NCI-H510A (cell line): ENCODE measurements around the gene SPDYE2.
"Not testable (repeated sequence)": the region's sequence is repeated elsewhere in the genome, so short reads cannot be mapped to it uniquely, and the experiment has no call there.

ENCODE experiments used
- DNase-seq: peaks from one replicate; lab custom pipeline; 2025; lab: John Stamatoyannopoulos, UW

Gene SPDYE2

GRCh38 chr7:102540604-102541003 is 10.4 kb upstream of the SPDYE2 start:
- not testable (repeated sequence) for DNase-seq

- DNase-seq = not testable (repeated sequence)
These were observed 8.9 kb upstream of the SPDYE2 start for GRCh38 chr7:102542083-102542482.

DNA sequence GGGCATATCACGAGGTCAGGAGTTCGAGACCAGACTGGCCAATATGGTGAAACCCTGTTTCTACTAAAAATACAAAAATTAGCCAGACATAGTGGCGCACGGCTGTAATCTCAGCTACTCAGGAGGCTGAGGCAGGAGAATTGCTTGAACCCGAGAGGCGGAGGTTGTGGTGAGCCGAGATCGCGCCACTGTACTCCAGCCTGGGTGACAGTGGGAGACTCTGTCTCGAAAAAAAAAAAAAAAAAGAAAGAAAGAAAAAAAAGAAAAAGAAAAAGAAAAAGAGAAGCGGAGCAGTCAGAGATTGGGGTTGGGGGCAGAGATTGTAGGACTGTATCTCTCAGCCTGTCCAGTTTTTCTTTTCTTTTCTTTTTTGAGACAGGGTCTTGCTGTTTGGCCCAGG is 8.3 kb upstream of the SPDYE2 start:
- not testable (repeated sequence) for DNase-seq

DNA sequence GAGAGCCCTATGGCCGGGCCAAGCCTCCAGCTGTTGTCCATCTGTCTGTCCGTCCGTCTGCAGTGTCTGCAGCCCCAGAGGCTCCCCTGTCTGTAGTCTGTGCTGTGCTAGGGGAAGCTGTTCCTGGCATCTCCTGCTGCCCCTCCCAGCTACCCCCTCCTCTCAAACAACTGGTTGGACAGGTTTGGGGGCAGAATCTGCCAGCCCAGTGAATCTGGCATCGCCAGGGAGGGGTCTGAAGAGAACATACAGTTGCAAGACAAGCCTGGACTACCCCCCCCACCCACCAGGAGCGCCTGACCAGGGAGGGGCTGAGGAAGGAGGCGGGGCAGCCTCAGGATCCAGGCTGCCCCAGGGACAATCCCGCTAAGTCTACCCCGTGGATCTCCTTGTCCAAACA is 7.4 kb upstream of the SPDYE2 start, which contains the start of gene UPK3BL2:
TSS of gene UPK3BL2 (minus strand) at position 101 of the 400 bp plus-strand sequence. CDS start at position 41, 60 bp downstream.
- not testable (repeated sequence) for DNase-seq

DNA sequence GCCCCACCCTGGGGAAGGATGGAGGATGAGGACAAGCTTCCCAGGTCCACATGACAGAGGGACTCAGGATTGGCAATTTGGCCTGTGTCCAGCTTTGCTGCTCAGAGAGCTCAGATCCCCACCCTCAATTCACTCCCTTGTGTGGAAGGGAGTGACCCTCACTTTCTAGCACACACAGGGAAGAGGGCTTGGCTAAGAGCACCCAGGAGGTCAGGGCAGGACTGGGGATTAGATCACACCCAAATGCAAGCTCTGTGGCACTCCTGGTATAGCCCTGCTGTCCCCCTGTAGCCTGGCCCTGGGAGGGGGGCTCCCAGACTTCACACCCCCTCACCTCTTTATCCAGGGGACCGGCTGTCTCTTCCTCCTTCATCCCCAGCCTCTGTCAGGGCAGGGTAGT is 6.7 kb upstream of the SPDYE2 start:
- DNase-seq = not testable (repeated sequence)

GRCh38 chr7:102545288-102545687 is 5.7 kb upstream of the SPDYE2 start:
- not testable (repeated sequence) for DNase-seq

GRCh38 chr7:102546353-102546752 is 4.7 kb upstream of the SPDYE2 start:
- not testable (repeated sequence) for DNase-seq

- DNase-seq = not testable (repeated sequence)
These were observed 17.6 kb downstream of the SPDYE2 start for GRCh38 chr7:102568620-102569019.

DNA sequence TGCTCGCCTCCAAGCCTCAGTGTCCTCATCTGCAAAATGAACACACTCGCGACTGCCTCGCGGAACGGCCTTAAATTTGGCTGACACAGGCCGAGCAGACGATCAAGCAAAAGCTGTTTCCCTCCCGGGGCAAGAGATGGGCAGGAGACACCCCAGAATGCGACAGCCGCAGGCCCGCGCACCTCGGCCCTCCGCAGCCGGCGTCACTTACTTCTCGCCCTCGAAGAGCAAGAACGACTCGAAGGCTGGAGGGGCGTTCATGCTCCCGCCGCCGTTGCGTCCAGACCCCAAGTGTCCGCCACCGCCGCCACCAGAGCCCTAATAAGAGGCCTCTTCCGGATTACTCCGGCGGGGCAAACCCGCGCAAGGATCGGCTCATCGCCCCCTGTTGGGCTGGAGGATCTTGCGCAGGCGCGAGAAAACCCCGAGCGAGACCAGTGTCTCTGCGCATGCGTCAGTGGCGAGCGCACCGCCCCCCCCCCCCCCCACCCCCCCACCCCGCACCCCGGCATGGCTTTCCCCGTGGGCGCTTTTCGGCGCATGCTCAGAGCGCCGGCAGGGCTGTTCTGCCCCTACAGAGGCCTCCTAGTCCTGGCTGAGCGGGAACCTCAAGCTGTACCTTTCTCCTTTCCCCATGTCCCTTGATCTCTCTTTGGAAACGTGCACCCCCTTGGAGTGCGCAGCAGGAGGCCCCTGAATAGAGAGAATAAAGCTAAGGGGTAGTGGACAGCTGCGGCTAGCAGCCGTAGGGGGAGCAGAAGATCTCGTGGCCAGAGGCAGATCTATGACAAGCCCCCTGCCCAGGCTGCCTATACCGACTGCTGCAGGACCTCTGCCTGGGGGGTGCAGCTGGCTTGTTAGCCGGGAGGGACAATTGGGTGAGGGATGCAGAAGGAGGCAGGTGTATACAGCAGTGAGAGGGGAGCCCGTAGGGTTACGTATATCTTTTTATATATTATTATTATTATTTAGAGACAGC is 21.5 kb downstream of the SPDYE2 start, which contains the start of gene POLR2J3:
TSS of gene POLR2J3 (minus strand) at position 323 of the 979 bp plus-strand sequence. CDS start at position 261, 62 bp downstream.
- DNase-seq = not testable (repeated sequence)

DNA sequence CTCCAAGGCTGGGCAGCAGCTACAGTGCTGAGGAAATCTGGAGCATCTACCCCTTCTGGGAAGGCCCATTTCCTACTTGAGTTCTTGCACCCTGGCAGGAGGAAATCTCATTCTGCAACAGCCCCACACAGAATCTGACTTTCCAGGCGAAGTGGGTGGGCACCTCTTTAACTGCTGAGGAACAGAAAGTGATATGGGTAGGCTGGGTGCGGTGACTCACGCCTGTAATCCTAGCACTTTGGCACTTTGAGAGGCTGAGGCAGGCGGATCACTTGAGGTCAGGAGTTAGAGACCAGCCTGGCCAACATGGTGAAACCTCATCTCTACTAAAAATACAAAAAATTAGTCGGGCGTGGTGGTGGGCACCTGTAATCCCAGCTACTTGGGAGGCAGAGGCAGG is 23.6 kb downstream of the SPDYE2 start:
- DNase-seq = not testable (repeated sequence)

DNA sequence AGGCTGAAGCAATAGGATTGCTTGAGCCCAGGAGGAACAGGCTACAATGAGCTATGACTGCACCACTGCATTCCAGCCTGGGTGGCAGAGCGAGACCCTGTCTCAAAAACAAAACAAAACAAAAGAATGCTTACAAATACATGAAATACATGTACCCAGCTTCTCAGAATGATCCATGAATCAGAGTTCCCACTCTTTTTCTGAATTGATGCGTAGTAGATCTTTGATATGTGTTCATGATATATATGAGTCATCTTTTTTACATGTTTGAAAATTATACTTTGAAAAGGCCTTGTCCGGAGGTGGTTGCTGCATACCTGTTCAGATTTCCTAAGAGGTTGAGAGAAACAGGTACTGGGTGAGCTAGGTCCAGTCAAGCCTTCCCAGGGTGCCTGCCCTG is 25.3 kb downstream of the SPDYE2 start:
- not testable (repeated sequence) for DNase-seq

GRCh38 chr7:102577315-102578240 is 26.6 kb downstream of the SPDYE2 start:
- DNase-seq = not testable (repeated sequence)

GRCh38 chr7:102578486-102578885 is 27.5 kb downstream of the SPDYE2 start:
- DNase-seq = not testable (repeated sequence)

DNA sequence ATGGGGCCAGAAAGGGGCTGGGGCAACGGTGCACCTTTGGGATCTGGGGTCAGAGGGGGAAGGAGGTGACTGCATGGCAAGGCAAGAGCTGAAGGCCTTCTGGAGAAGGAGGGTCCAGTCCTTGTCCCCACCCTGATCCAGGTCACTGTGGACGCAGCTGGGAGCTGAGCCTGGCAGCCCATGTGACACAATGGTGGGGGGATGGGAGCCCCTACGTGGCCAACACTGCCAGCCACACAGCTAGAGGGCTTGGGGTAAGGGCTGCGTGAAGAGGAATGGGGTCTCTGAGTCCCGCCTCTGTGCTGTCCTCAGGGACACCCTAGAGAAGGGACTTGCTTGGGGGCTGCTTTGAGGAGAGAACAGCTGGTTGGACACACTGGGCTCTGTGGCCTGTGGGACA is 30.7 kb downstream of the SPDYE2 start:
- not testable (repeated sequence) for DNase-seq

- not testable (repeated sequence) for DNase-seq
These were observed 32.5 kb downstream of the SPDYE2 start for GRCh38 chr7:102583495-102583894.

DNA sequence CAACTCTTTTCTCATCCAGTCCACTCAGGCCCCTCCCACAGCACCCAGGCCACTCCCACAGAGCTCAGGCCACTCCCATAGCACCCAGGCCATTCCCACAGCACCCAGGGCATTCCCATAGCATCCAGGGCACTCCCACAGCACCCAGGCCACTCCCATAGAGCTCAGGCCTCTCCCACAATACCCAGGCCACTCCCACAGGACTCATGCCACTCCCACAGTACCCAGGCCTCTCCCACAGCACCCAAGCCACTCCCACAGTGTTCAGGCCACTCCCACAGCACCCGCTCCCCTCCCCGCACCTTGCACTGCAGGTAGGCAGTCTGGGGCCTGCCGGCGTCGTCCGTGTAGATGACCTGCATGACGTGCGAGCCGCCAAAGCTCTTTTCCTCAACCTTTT is 38.8 kb downstream of the SPDYE2 start:
- not testable (repeated sequence) for DNase-seq

GRCh38 chr7:102592477-102593019 is 41.5 kb downstream of the SPDYE2 start:
- not testable (repeated sequence) for DNase-seq

DNA sequence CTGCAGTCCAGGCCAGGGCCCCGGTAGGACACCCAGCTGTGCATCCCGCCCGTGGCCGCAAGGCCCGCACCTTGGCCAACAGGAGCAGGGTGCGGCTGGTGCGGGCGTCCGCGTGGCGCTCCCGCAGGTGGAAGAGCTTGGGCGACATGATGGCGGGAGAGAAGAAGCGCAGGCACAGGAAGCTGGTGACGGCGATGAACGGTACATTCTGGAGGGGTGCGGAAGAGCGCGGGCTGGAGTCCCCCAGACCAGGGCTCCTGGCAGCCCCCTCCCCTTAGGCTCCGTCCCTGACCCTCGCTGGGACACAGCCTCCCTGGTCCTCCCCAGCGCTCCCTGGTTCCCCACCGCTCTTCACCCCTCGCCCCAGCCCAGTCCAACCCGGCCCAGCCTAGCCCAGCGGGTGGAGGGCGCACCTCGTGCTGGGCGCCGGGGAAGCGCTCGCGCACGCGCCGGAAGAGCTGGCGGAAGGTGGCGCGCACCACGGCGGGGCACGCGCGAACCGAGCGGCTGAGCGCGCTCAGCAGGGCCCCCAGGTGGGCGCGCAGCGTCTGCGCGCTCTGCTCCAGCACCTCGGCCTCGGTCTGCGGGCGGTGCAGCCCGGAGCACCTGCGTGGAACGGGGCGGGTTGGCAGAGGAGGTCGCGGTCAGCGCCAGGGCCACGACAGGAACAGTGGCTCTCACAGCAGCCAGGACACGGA is 42.8 kb downstream of the SPDYE2 start:
- not testable (repeated sequence) for DNase-seq

GRCh38 chr7:102596036-102596435 is 45.0 kb downstream of the SPDYE2 start:
- not testable (repeated sequence) for DNase-seq

GRCh38 chr7:102599699-102600098 is 48.7 kb downstream of the SPDYE2 start:
- DNase-seq = not testable (repeated sequence)

GRCh38 chr7:102602317-102602716 is 51.3 kb downstream of the SPDYE2 start:
- not testable (repeated sequence) for DNase-seq
